Peyer's patch (tissue), 4 donors: Measurements from ENCODE around the gene ARHGAP35.

ENCODE experiments used
- POLR2A ChIP-seq, 2 donors: fragments of 450-650 bp; IDR thresholded peaks; one replicate each; pipeline ENCODE4 v1.5.1; 2017; ENCODE audit warnings: antibody characterized with exemption in 2 of 2, mild to moderate bottlenecking in 2 of 2, moderate library complexity in 2 of 2
- TF ChIP-seq, protein P1 (sequence below), 6 experiments: fragments of 450-650 bp in 4 of 6; fragments of 200-600 bp in 2 of 6; sonication (generic) in 1 of 6; IDR thresholded peaks; one replicate each; pipeline ENCODE4 v1.5.1; 2017 to 2019; ENCODE audit warnings: antibody characterized with exemption in 6 of 6, mild to moderate bottlenecking in 3 of 6, moderate library complexity in 1 of 6

DNA sequence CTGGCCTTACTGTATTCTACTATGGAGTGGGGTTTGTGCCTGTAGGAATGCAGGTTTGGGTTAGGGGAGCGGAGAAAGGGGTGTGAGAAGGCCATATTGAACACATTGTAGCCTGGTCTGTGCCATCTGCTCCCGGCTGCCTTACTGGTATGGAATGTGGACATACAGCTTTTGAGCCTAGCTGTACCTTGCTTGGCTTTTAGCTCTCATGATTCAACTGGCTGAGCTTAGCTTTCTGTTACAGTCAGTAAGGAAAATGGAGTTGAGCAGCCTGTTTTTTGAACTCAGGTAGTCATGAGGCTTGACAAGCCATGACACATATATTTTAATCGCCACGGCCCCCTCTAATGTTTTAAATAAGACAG lies 41.6 kb downstream of the ARHGAP35 start:
- TF ChIP-seq, protein P1, sequence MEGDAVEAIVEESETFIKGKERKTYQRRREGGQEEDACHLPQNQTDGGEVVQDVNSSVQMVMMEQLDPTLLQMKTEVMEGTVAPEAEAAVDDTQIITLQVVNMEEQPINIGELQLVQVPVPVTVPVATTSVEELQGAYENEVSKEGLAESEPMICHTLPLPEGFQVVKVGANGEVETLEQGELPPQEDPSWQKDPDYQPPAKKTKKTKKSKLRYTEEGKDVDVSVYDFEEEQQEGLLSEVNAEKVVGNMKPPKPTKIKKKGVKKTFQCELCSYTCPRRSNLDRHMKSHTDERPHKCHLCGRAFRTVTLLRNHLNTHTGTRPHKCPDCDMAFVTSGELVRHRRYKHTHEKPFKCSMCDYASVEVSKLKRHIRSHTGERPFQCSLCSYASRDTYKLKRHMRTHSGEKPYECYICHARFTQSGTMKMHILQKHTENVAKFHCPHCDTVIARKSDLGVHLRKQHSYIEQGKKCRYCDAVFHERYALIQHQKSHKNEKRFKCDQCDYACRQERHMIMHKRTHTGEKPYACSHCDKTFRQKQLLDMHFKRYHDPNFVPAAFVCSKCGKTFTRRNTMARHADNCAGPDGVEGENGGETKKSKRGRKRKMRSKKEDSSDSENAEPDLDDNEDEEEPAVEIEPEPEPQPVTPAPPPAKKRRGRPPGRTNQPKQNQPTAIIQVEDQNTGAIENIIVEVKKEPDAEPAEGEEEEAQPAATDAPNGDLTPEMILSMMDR (IDR thresholded peaks at IDR 0.05) = no peak
- no peak for TF ChIP-seq POLR2A (IDR thresholded peaks at IDR 0.05)
